ENCODE data around the gene KRT6C.
"Not testable (repeated sequence)": the region's sequence is repeated elsewhere in the genome, so short reads cannot be mapped to it uniquely, and the experiment has no call there.

Gene KRT6C

DNA sequence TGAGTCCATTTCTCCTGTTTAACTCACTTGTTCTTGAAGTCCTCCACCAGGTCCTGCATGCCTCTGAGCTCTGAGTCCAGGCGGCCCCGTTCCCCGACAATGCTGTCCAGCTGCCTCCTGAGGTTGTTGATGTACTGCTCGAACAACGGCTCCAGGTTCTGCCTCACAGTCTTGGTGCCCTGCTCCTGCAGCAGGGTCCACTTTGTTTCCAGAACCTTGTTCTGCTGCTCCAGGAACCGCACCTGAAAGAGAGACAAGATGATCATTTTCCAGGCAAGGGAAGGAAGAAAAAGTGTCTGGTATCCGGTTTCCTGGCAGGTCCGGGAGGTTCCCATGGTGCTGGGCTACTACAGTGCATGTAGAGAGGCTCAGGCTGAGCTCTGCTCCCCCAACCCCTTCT is 17.9 kb upstream of the KRT6C start:
- CTCF ChIA-PET; H3K4me3 ChIP-seq (ENCODE audit: low read depth, low read length); H3K27ac ChIP-seq (ENCODE audit: extremely low read depth, low read depth, low read length); H3K4me1 ChIP-seq (ENCODE audit: control insufficient read depth, insufficient read depth, low read length); POLR2A ChIA-PET; H3K36me3 ChIP-seq (ENCODE audit: control insufficient read depth in 2 of 2, insufficient read depth in 1 of 2, low read length in 2 of 2); H3K9me3 ChIP-seq (ENCODE audit: control insufficient read depth, insufficient read depth, low read depth, low read length): not testable (repeated sequence)

DNA sequence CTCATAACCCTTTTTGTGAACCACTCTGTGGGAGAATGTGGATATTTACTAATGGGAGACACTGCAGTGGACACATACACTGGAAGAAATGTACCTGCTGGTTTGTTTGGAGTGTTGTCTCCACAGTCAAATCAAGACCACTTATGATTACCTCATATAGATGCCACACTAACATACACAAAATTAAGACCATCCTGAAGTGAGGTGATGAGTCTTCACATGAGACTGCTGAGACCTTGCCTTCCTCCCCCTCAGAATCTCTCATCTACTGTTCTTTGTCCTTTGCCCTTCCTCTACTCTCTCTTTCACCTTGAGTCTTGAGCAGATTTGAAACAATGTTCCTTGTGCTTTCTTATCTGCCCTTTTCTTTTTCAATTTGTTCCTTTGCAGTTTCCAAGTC is 15.1 kb upstream of the KRT6C start:
- Histone ChIP-seq H3K27ac (ENCODE audit: extremely low read depth, low read depth, low read length) (no peak overlapping the region), H3K4me1 (ENCODE audit: control insufficient read depth, insufficient read depth, low read length) (no peaks in the 10 kb centered on the region), H3K36me3 (ENCODE audit: control insufficient read depth in 2 of 2, insufficient read depth in 1 of 2, low read length in 2 of 2) (no peaks in the 10 kb centered on the region), H3K4me3 (ENCODE audit: low read depth, low read length) (no peak overlapping the region), H3K9me3 (ENCODE audit: control insufficient read depth, insufficient read depth, low read depth, low read length) (no peaks in the 10 kb centered on the region)
- ChIA-PET CTCF (no interaction called here), POLR2A (no interaction called here)
- TF ChIP-seq ZBTB7A (tag by site-specific recombination; IDR thresholded peaks at IDR 0.05; ENCODE audit: low read depth) = no peak
- TF ChIP-seq ZNF416 (tag by site-specific recombination; IDR thresholded peaks at IDR 0.05) = no peak

DNA sequence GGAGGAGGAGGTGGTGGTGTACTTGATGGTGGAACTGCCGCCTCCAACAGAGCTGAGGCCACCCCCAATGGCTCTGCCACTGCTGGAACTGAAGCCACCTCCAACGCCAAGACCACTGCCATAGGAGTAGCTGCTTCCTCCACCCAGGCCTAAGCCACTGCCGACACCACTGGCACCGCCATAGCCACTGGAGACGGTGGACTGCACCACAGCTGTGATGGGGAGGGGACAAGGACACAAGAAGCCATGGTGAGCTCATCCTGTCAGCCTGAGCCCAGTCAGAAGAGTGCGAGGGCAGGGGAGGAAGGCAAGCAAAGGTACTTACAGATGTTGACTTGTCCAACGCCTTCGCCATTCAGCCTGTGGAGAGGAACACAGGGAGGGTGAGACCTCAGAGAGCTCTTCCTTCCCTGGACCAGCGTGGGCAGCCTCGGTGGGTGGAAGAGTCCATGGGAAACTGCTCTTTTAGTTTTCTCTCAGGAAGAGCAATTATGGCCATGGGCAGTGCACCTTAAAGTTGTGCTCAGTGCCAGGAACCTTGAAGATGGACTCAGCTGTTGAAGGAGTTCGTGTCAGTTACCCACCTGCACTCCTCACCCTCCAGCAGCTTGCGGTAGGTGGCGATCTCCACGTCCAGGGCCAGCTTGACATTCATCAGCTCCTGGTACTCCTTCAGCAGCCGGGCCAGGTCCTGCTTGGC is 14.3 kb upstream of the KRT6C start:
- H3K4me3 ChIP-seq (ENCODE audit: low read depth, low read length); H3K27ac ChIP-seq (ENCODE audit: extremely low read depth, low read depth, low read length); H3K4me1 ChIP-seq (ENCODE audit: control insufficient read depth, insufficient read depth, low read length); H3K9me3 ChIP-seq (ENCODE audit: control insufficient read depth, insufficient read depth, low read depth, low read length); POLR2A ChIA-PET; H3K36me3 ChIP-seq (ENCODE audit: control insufficient read depth in 2 of 2, insufficient read depth in 1 of 2, low read length in 2 of 2): not testable (repeated sequence)
- CTCF ChIA-PET = interaction anchor here (0.6 kb wide), 1 partner anchor 386 kb away, joined by 3 read pairs; no protein-coding TSS in a partner anchor

DNA sequence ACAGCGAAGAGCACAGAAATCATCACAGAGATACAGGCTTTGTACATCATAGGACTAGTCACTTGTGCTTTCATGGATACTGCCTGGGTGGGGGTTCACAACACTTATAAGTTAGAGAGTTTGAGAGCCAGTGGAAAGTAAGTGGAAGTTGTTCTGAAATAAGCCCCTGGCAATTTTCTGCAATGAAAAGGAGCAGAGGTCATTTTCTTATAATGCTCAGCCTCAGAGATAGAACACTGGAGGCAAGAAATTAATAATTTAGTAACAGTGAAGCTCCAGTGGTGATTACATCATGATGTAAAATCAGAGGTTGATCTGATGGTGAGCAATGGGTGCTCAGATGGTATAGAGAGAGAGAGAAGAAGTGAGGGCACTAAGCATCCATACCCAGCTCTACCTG is 13.6 kb upstream of the KRT6C start:
- Histone ChIP-seq H3K4me1 (ENCODE audit: control insufficient read depth, insufficient read depth, low read length) (no peaks in the 10 kb centered on the region), H3K27ac (ENCODE audit: extremely low read depth, low read depth, low read length) (no peak overlapping the region), H3K36me3 (ENCODE audit: control insufficient read depth in 2 of 2, insufficient read depth in 1 of 2, low read length in 2 of 2) (no peaks in the 10 kb centered on the region), H3K4me3 (ENCODE audit: low read depth, low read length) (no peak overlapping the region), H3K9me3 (ENCODE audit: control insufficient read depth, insufficient read depth, low read depth, low read length) (no peaks in the 10 kb centered on the region)
- POLR2A ChIA-PET = no interaction called here
- CTCF ChIA-PET = no interaction called here
- TF ChIP-seq BCL11A (tag by site-specific recombination; IDR thresholded peaks at IDR 0.05; ENCODE audit: low read depth) (no peak), ZFP3 (tag by site-specific recombination; IDR thresholded peaks at IDR 0.05; ENCODE audit: low read depth) (no peak), ZNF792 (tag by site-specific recombination; IDR thresholded peaks at IDR 0.05) (no peak), ZNF843 (tag by site-specific recombination; IDR thresholded peaks at IDR 0.05) (no peak), SCRT1 (tag by site-specific recombination; IDR thresholded peaks at IDR 0.05; ENCODE audit: borderline replicate concordance) (no peak), KLF9 (tag by site-specific recombination; IDR thresholded peaks at IDR 0.05; ENCODE audit: low read depth) (no peak)
- TF ChIP-seq, protein P1, sequence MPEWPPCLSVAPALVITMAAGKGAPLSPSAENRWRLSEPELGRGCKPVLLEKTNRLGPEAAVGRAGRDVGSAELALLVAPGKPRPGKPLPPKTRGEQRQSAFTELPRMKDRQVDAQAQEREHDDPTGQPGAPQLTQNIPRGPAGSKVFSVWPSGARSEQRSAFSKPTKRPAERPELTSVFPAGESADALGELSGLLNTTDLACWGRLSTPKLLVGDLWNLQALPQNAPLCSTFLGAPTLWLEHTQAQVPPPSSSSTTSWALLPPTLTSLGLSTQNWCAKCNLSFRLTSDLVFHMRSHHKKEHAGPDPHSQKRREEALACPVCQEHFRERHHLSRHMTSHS (tag by site-specific recombination; IDR thresholded peaks at IDR 0.05) = no peak

DNA sequence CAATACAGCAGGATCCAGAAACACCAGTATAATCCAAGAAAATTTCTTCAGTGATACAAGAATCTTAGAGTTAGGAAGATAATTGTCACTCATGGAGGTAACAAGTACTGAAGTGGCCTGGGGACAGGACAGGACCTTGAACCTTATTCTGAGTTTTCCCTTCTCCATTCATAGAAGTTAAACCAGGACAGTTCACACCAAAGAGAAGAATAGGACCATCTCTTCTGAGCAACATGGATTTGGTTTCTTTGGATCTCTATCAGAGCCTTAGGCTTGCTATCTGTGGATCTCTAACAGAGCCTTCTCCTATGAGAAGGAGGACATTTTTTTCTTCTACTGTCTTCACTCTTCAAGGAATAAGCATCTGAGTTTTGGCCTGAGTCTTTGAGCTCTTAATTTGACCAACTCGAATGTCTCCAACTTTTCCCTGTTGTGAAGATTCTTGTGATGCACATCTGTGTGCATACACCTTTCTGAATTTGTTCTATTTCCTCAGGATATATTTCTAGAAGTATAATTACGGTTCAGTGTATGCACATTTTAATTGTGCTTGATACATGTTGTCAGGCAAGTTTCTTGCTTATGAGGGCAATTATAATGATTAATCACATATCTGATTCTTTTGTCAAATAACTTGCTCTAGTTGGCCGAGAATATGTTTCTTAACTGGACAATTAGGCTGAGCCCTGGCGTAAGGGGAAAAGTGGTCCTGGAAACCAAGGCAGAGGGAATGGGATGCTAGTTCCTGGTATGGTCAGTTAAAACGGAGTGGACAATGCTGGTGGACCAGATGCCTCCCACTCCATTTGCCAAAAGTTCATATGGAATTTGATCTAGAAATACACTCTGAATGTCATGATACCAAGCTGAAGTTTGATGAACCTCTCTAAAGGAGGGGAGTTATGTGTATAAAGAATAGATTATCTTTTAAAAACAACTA is 12.8 kb upstream of the KRT6C start:
- H3K4me1 ChIP-seq (ENCODE audit: control insufficient read depth, insufficient read depth, low read length) = no peaks in the 10 kb centered on the region
- TF ChIP-seq ZNF366 (tag by site-specific recombination; conservative IDR thresholded peaks at IDR 0.05) = no peak
- CTCF ChIA-PET = no interaction called here
- no peaks in the 10 kb centered on the region for H3K36me3 ChIP-seq (ENCODE audit: control insufficient read depth in 2 of 2, insufficient read depth in 1 of 2, low read length in 2 of 2)
- H3K4me3 ChIP-seq (ENCODE audit: low read depth, low read length) = no peak overlapping the region
- no peaks in the 10 kb centered on the region for H3K9me3 ChIP-seq (ENCODE audit: control insufficient read depth, insufficient read depth, low read depth, low read length)
- H3K27ac ChIP-seq (ENCODE audit: extremely low read depth, low read depth, low read length) = no peak overlapping the region
- POLR2A ChIA-PET = interaction anchor here (0.7 kb wide), 1 partner anchor 17 kb away, joined by 3 read pairs; no protein-coding TSS in a partner anchor

Data from HEK293 (cell line).